HUES6 (cell line): ENCODE results near the gene PSMC4.

Experiments
- H3K27ac ChIP-seq: 2 replicates; pipeline ENCODE4 v1.7.0; 2013; ENCODE audit warnings: low read depth, mild to moderate bottlenecking, low read length, inconsistent platforms
- H3K27me3 ChIP-seq: 2 replicates; pipeline ENCODE4 v1.6.1; 2013; ENCODE audit warnings: low read length; ENCODE audit not compliant: control insufficient read depth, insufficient read depth
- H3K36me3 ChIP-seq: 2 replicates; pipeline ENCODE4 v1.6.1; 2013; ENCODE audit warnings: low read length; ENCODE audit not compliant: control insufficient read depth, insufficient read depth
- H3K4me1 ChIP-seq: 2 replicates; pipeline ENCODE4 v1.6.1; 2013; ENCODE audit warnings: low read length; ENCODE audit not compliant: control insufficient read depth, insufficient read depth
- H3K4me3 ChIP-seq: 2 replicates; pipeline ENCODE4 v1.5.1; 2013; ENCODE audit warnings: low read depth, low read length
- H3K9ac ChIP-seq: one replicate; pipeline ENCODE4 v1.6.1; 2013; ENCODE audit warnings: mild to moderate bottlenecking, low read length
- H3K9me3 ChIP-seq: 2 replicates; pipeline ENCODE4 v1.6.1; 2013; ENCODE audit warnings: low read depth, low read length; ENCODE audit not compliant: control insufficient read depth, insufficient read depth

Gene PSMC4

DNA sequence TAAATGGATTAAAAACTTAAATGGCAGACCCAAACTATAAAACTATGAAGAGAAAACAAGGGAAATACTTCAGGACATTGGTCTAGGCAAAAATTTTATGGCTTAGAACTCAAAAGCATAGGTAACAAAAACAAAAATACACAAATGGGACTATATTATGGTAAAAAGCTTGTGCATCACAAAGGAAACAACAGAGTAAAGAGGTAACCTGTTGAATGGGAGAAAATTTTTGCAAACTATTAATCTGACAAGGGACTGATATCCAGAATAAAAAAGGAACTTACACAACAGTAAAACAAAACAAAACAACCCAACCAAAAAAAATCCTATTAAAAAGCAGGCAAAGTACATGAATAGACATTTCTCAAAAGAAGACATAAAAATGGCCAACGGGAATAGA is 16.6 kb downstream of the PSMC4 start:
- Histone ChIP-seq H3K4me3 (no peak overlapping the region), H3K9ac (no peak overlapping the region), H3K27me3 (no peaks in the 10 kb centered on the region), H3K4me1 (no peaks in the 10 kb centered on the region), H3K9me3 (peaks cover 35% of the 10 kb centered on the region), H3K27ac (no peak overlapping the region), H3K36me3 (peaks cover 13% of the 10 kb centered on the region)

DNA sequence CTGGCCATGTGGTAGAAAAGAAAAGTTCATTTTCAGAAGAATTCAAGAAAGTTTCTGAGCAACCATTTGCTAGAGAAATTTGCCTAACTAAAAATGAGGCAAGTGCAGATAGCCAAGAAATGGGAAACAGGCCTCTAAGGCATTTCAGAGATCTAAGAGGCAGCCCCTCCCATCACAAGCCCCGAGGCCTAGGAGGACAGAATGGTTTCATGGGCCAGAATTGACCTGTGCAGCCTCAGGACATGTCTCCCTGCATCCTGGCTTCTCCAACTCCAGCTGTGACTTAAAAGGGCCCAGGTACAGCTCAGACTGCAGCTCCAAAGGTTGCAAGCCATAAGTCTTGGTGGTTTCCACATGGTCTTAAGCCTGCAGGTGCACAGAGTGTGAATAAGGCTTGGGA is 22.6 kb downstream of the PSMC4 start:
- no peaks in the 10 kb centered on the region for H3K4me1 ChIP-seq
- H3K9ac ChIP-seq = no peak overlapping the region
- H3K9me3 ChIP-seq = peaks cover 21% of the 10 kb centered on the region
- no peaks in the 10 kb centered on the region for H3K36me3 ChIP-seq
- H3K27ac ChIP-seq = no peak overlapping the region
- no peak overlapping the region for H3K4me3 ChIP-seq
- H3K27me3 ChIP-seq = no peaks in the 10 kb centered on the region

- H3K27me3 ChIP-seq = no peaks in the 10 kb centered on the region
These were observed 23.4 kb downstream of the PSMC4 start for GRCh38 chr19:39994361-39994760.

GRCh38 chr19:39995794-39996193 is 24.8 kb downstream of the PSMC4 start:
- H3K9ac ChIP-seq = no peak overlapping the region
- H3K27me3 ChIP-seq = no peaks in the 10 kb centered on the region
- H3K4me1 ChIP-seq = no peaks in the 10 kb centered on the region
- H3K9me3 ChIP-seq = peaks cover 22% of the 10 kb centered on the region
- H3K27ac ChIP-seq = no peak overlapping the region
- peak overlapping the region; percentile 90 for H3K4me3 ChIP-seq
- H3K36me3 ChIP-seq = no peaks in the 10 kb centered on the region

More at GRCh38 chr19:39994361-39994760, 23.4 kb downstream of the PSMC4 start:
- no peaks in the 10 kb centered on the region for H3K36me3 ChIP-seq
- no peak overlapping the region for H3K27ac ChIP-seq
- H3K9me3 ChIP-seq = peaks cover 21% of the 10 kb centered on the region
- H3K9ac ChIP-seq = no peak overlapping the region
- H3K4me1 ChIP-seq = no peaks in the 10 kb centered on the region
- no peak overlapping the region for H3K4me3 ChIP-seq

DNA sequence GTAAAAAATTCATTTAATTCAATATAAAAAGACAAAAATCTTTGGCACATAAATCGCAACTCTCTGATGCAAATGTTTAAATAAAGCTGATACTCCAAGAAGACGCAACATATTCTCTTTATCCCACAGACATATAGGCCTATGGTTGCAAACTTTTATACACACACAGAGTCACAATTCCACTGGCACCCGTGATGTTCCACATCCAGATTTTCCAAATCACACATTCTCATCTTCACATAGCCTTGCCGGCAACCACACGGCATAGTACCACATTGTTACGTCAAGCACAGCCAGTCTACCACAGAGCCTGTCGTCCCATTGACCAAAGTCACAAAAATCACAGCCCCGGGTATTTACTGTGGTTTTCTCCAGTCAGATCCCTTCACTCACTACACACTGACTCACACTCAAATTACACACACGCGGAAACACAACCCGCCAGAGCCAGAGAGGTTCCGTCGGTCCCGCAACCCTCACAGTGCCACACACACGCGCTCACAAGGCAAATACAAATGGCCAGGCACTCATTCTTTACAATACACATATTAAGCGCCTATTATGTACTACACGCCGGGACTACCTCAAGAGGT is 25.3 kb downstream of the PSMC4 start:
- H3K27ac ChIP-seq = 0 out of 2 replicates have a peak overlapping the region, but pooled peaks have one; percentile 22
- H3K4me1 ChIP-seq = no peaks in the 10 kb centered on the region
- H3K9me3 ChIP-seq = peaks cover 26% of the 10 kb centered on the region

GRCh38 chr19:39996811-39997637 is 26.1 kb downstream of the PSMC4 start, which contains the start of gene ZNF546:
Gene ZNF546 (plus strand): TSS chr19:39997060. CDS start chr19:39998327, 1,267 bp downstream.
- H3K4me3 ChIP-seq = peak within 1 kb of the TSS; percentile 90
- 0 out of 2 replicates have a peak within 1 kb of the TSS, but pooled peaks have one; percentile 22 for H3K27ac ChIP-seq
- no peaks in the 10 kb centered on the region for H3K36me3 ChIP-seq
- H3K9ac ChIP-seq = peak within 1 kb of the TSS; percentile 83
- peaks cover 26% of the 10 kb centered on the region for H3K9me3 ChIP-seq
- no peaks in the 10 kb centered on the region for H3K27me3 ChIP-seq
- H3K4me1 ChIP-seq = no peaks in the 10 kb centered on the region

More for the DNA sequence above, 25.3 kb downstream of the PSMC4 start:
- H3K4me3 ChIP-seq = peak overlapping the region; percentile 90
- peak overlapping the region; percentile 83 for H3K9ac ChIP-seq
- H3K27me3 ChIP-seq = no peaks in the 10 kb centered on the region
- no peaks in the 10 kb centered on the region for H3K36me3 ChIP-seq

GRCh38 chr19:39997638-39998216 is 26.8 kb downstream of the PSMC4 start:
- no peaks in the 10 kb centered on the region for H3K4me1 ChIP-seq
- H3K36me3 ChIP-seq = no peaks in the 10 kb centered on the region
- peak overlapping the region; percentile 83 for H3K9ac ChIP-seq
- no peak overlapping the region for H3K27ac ChIP-seq
- peaks cover 26% of the 10 kb centered on the region for H3K9me3 ChIP-seq
- H3K27me3 ChIP-seq = no peaks in the 10 kb centered on the region
- peak overlapping the region; percentile 90 for H3K4me3 ChIP-seq

DNA sequence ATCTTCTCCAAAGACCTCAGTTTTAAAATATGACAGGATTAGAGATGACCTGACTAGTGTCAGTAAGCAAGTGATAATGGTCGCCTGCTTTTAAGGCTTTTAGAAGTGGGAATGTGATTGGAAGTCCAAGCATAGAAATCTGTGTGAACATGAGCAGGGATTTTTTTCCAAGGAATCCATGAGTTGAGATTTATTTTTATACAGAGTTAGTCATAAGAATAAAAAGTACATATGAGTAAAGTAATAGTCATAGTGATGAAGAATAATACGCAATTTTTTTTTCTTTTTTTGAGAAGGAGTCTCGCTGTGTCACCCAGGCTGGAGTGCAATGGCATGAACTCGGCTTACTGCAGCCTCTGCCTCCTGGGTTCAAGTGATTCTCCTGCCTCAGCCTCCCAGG is 27.5 kb downstream of the PSMC4 start:
- no peaks in the 10 kb centered on the region for H3K27me3 ChIP-seq
- H3K27ac ChIP-seq = no peak overlapping the region
- no peak overlapping the region for H3K4me3 ChIP-seq

GRCh38 chr19:40005691-40006272 is 34.8 kb downstream of the PSMC4 start:
- peaks cover 14% of the 10 kb centered on the region for H3K9me3 ChIP-seq

More for the DNA sequence above, 27.5 kb downstream of the PSMC4 start:
- peaks cover 20% of the 10 kb centered on the region for H3K9me3 ChIP-seq
- H3K9ac ChIP-seq = no peak overlapping the region
- no peaks in the 10 kb centered on the region for H3K4me1 ChIP-seq
- no peaks in the 10 kb centered on the region for H3K36me3 ChIP-seq

DNA sequence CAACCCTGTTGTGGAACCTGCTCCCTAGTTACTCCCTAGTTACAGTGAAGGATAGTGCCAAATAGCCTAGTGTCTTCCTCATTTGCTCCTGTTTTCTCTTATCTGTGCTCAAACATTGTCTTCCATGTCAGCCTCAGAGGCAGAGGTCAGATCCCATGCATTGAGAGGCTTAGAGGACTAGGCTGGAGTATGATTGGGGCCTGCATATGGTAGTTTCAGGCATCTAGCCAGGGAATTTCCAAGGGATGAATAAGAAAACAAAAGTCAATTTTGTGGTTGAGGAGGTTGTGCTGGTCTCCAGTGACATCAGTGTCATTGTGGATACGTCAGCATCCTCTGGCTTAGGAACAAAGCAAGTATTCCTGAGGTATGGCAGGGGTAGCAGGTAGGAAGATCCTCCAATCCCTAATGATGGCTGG is 35.3 kb downstream of the PSMC4 start:
- H3K9me3 ChIP-seq = peaks cover 11% of the 10 kb centered on the region
- H3K36me3 ChIP-seq = no peaks in the 10 kb centered on the region; the same call in 1 of the 2 replicates
- H3K27ac ChIP-seq = no peak overlapping the region
- H3K4me3 ChIP-seq = no peak overlapping the region
- H3K4me1 ChIP-seq = no peaks in the 10 kb centered on the region
- H3K27me3 ChIP-seq = no peaks in the 10 kb centered on the region
- H3K9ac ChIP-seq = no peak overlapping the region

More at GRCh38 chr19:40005691-40006272, 34.8 kb downstream of the PSMC4 start:
- Histone ChIP-seq H3K36me3 (no peaks in the 10 kb centered on the region; the same call in 1 of the 2 replicates), H3K9ac (no peak overlapping the region), H3K27me3 (no peaks in the 10 kb centered on the region), H3K27ac (no peak overlapping the region), H3K4me3 (no peak overlapping the region), H3K4me1 (no peaks in the 10 kb centered on the region)
